ENCODE results near the gene SCAF8.

The SCAF8 gene

DNA sequence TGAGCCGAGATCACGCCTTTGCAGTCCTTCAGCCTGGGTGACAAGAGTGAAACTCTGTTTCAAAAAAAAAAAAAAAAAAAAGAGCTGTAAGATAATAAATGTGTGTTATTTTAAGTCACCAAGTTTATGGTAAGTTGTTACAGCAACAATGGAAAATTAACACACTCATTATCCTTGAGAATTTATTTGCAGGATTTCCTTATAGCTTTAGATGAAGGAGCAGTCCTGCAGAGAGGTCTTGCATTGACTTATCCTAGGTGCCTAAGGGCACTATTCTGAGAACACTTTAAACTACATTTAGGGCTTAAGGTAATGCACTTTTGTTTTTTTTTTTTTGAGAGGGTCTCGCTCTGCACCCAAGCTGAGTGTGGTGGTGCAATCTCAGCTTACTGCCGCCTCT is 13.8 kb upstream of the SCAF8 start:
- no peak for TF ChIP-seq CTCF (IDR thresholded peaks at IDR 0.05; ENCODE audit: low read depth, low read length, missing control alignments)
- no peak overlapping the region for H3K4me3 ChIP-seq (replicated peaks; ENCODE audit: low read depth, low read length)
- DNase-seq (ENCODE audit: extremely low read depth, low read depth) = no peak

- no peak for TF ChIP-seq CTCF (IDR thresholded peaks at IDR 0.05; ENCODE audit: low read depth, low read length, missing control alignments)
- no peak overlapping the region for H3K4me3 ChIP-seq (replicated peaks; ENCODE audit: low read depth, low read length)
- DNase-seq (ENCODE audit: extremely low read depth, low read depth) = no peak
These were observed 13.4 kb upstream of the SCAF8 start for GRCh38 chr6:154719854-154720253.

- TF ChIP-seq CTCF (IDR thresholded peaks at IDR 0.05; ENCODE audit: low read depth, low read length, missing control alignments) = no peak
- DNase-seq (ENCODE audit: extremely low read depth, low read depth) = no peak
- no peak overlapping the region for H3K4me3 ChIP-seq (replicated peaks; ENCODE audit: low read depth, low read length)
These were observed 11.8 kb upstream of the SCAF8 start for GRCh38 chr6:154721460-154721859.

DNA sequence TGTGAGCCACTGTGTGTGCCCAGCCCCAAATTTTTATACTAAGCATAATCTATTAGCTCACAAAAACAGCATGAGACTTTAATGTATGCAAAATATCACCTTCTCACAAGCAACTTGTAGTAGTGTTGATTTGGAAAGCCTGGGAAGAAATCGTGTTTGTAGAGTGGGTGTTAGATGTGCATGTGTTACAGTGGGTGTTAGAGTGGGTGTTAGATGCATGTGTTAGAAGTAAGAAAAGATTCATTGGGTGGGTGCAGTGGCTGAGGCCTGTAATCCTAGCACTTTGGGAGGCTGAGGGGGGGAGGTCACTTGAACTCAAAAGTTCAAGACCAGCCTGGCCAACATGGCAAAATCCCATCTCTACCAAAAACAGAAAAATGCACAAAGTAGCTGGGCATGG is 6.3 kb upstream of the SCAF8 start:
- no peak for TF ChIP-seq CTCF (IDR thresholded peaks at IDR 0.05; ENCODE audit: low read depth, low read length, missing control alignments)
- no peak for DNase-seq (ENCODE audit: extremely low read depth, low read depth)
- no peak overlapping the region for H3K4me3 ChIP-seq (replicated peaks; ENCODE audit: low read depth, low read length)

- DNase-seq (ENCODE audit: extremely low read depth, low read depth) = no peak
- no peak overlapping the region for H3K4me3 ChIP-seq (replicated peaks; ENCODE audit: low read depth, low read length)
- no peak for TF ChIP-seq CTCF (IDR thresholded peaks at IDR 0.05; ENCODE audit: low read depth, low read length, missing control alignments)
These were observed 1.7 kb upstream of the SCAF8 start for GRCh38 chr6:154731296-154732218.

GRCh38 chr6:154732538-154733182 is 556 bp upstream of the SCAF8 start:
- TF ChIP-seq CTCF (IDR thresholded peaks at IDR 0.05; ENCODE audit: low read depth, low read length, missing control alignments) = no peak
- no peak for DNase-seq (ENCODE audit: extremely low read depth, low read depth)
- peak overlapping the region; percentile 85 for H3K4me3 ChIP-seq (replicated peaks; ENCODE audit: low read depth, low read length)
